ENCODE measurements around the gene UQCRHL. TPM values are rescaled to one million over a fixed set of nuclear protein-coding genes. Genes with fewer than 3 reads are reported as not detected.

The UQCRHL gene
- total and polyA plus RNA-seq, 2 of the 8 experiments (the other 6 are each of a cell fraction or from before 2014, with no cell fraction given) = 3.7 to 3.9 TPM

GRCh38 chr1:15851210-15852035 is 44.0 kb upstream of the UQCRHL start:
- CTCF ChIA-PET (ENCODE audit: partially characterized antibody) = interaction anchor here (1.2 to 1.7 kb wide), 4 partner anchors 11 to 73 kb away, joined by 3 to 5 read pairs (median 4); no protein-coding TSS in a partner anchor
- TF ChIP-seq CHD1 (IDR thresholded peaks at IDR 0.05; ENCODE audit: low read depth, low read length) (no peak), EGR1 (IDR thresholded peaks at IDR 0.05; ENCODE audit: borderline replicate concordance, low read depth, low read length) (no peak), TEAD4 (IDR thresholded peaks at IDR 0.05; ENCODE audit: low read depth, low read length) (no peak), KDM4A (IDR thresholded peaks at IDR 0.05; ENCODE audit: low read depth, low read length, severe bottlenecking) (no peak), SUZ12 (IDR thresholded peaks at IDR 0.05; ENCODE audit: low read length) (no peak), RAD21 (IDR thresholded peaks at IDR 0.05 in 1 of 2, conservative IDR thresholded peaks at IDR 0.05 in 1 of 2; ENCODE audit: low read depth in 2 of 2, low read length in 2 of 2) (no peak), TAF7 (optimal IDR thresholded peaks at IDR 0.05; ENCODE audit: borderline replicate concordance, low read depth, low read length) (no peak), SAP30 (IDR thresholded peaks at IDR 0.05; ENCODE audit: insufficient read depth, insufficient replicate concordance, low read length) (no peak), USF2 (IDR thresholded peaks at IDR 0.05; ENCODE audit: low read length) (no peak)

More at GRCh38 chr1:15851210-15852035, 44.0 kb upstream of the UQCRHL start:
- Histone ChIP-seq H3K9me3 (ENCODE audit: insufficient read depth in 2 of 2, low read depth in 1 of 2, low read length in 1 of 2) (no peaks in the 10 kb centered on the region), H2BK15ac (ENCODE audit: low read length) (no peak overlapping the region), H4K5ac (ENCODE audit: insufficient read length, low read depth, low read length) (peak overlapping the region; percentile 48), H3K56ac (replicated peaks; ENCODE audit: insufficient read length, low read depth, low read length) (no peak overlapping the region), H4K8ac (ENCODE audit: extremely low read depth, insufficient read depth, low read length) (no peak overlapping the region; the same call in 1 of the 2 replicates), H2AFZ (ENCODE audit: low read length) (no peak overlapping the region), H3K4me1 (replicated peaks in 1 of 4; ENCODE audit: control insufficient read depth in 3 of 4, insufficient read depth in 4 of 4, low read length in 3 of 4) (peaks cover 0 to 6% (median 2%) of the 10 kb centered on the region in 4 experiments; a peak in 2 of 7 replicates), H3K27me3 (replicated peaks in 1 of 4; ENCODE audit: control insufficient read depth in 3 of 4, extremely low read depth in 1 of 4, insufficient read depth in 3 of 4, low read length in 3 of 4) (no peaks in the 10 kb centered on the region; a peak in 1 of 7 replicates), H3K23me2 (ENCODE audit: low read depth, low read length) (peaks cover 8% of the 10 kb centered on the region), H3K27ac (ENCODE audit: low read depth, low read length) (no peak overlapping the region), H3K18ac (ENCODE audit: extremely low read depth, low read length) (no peak overlapping the region; the same call in 1 of the 2 replicates), H3K9ac (replicated peaks in 1 of 4; ENCODE audit: extremely low read depth in 1 of 4, low read depth in 3 of 4, low read length in 3 of 4) (no peak overlapping the region), H2AK5ac (ENCODE audit: low read depth, low read length) (no peak overlapping the region), H4K20me1 (replicated peaks in 1 of 2; ENCODE audit: control insufficient read depth in 1 of 2, insufficient read depth in 2 of 2, low read length in 2 of 2) (peaks cover 0 to 5% of the 10 kb centered on the region in 2 experiments), H3K4ac (replicated peaks; ENCODE audit: insufficient read length, low read depth, low read length) (no peak overlapping the region), H2BK5ac (ENCODE audit: low read depth, low read length) (no peak overlapping the region), H4K91ac (replicated peaks; ENCODE audit: insufficient read length, low read length) (no peak overlapping the region), H3K36me3 (ENCODE audit: control insufficient read depth in 2 of 4, insufficient read depth in 4 of 4, low read length in 3 of 4) (no peaks in the 10 kb centered on the region; a peak in 1 of 8 replicates), H3K79me2 (ENCODE audit: control insufficient read depth in 1 of 2, insufficient read depth in 2 of 2, low read length in 2 of 2) (peaks cover 0 to 79% of the 10 kb centered on the region in 2 experiments; a peak in 3 of 4 replicates), H3K23ac (ENCODE audit: insufficient read length) (no peak overlapping the region), H2BK12ac (ENCODE audit: low read depth, low read length) (no peak overlapping the region), H3K14ac (ENCODE audit: insufficient read length) (no peak overlapping the region), H2BK120ac (replicated peaks; ENCODE audit: low read depth, low read length) (no peak overlapping the region), H2BK20ac (ENCODE audit: low read length) (no peak overlapping the region), H3K79me1 (ENCODE audit: low read depth, low read length) (peaks cover 3% of the 10 kb centered on the region; the same call in 1 of the 2 replicates), H3K4me2 (ENCODE audit: insufficient read depth in 1 of 2, low read depth in 2 of 2, low read length in 2 of 2) (peak overlapping the region; percentile 17 to 72; a peak in 3 of 4 replicates), H3K4me3 (ENCODE audit: extremely low read depth in 1 of 4, insufficient read depth in 2 of 4, low read depth in 3 of 4, low read length in 4 of 4) (peak overlapping the region in 1 of 4 experiments; percentile 42; a peak in 2 of 8 replicates)
- 63% methylated on average over 16 of the region's 16 CpGs; no CpG with 5 or more reads in 1 of the 2 experiments for WGBS, 2 experiments (ENCODE audit: extremely low coverage in 1 of 2, insufficient coverage in 1 of 2, insufficient read length in 1 of 2, insufficient replicate concordance in 2 of 2, low coverage in 1 of 2, low lambda C conversion rate in 2 of 2, missing lambda C conversion rate in 1 of 2)
- POLR2A ChIA-PET (ENCODE audit: partially characterized antibody) = interaction anchor here (0.7 to 6.0 kb wide), 4 partner anchors 10 to 51 kb away, joined by 3 to 87 read pairs (median 3); no protein-coding TSS in a partner anchor
- DNase-seq (ENCODE audit: low read depth in 1 of 2, low spot score in 2 of 2) = peak in 1 of 2 experiments; percentile 39
- no peak for FAIRE-seq

All from H1 (cell line).